ENCODE measurements around the gene KCNQ1.

Gene KCNQ1

GRCh38 chr11:2660357-2660939 is 215.6 kb downstream of the KCNQ1 start:
- no peak for DNase-seq

DNA sequence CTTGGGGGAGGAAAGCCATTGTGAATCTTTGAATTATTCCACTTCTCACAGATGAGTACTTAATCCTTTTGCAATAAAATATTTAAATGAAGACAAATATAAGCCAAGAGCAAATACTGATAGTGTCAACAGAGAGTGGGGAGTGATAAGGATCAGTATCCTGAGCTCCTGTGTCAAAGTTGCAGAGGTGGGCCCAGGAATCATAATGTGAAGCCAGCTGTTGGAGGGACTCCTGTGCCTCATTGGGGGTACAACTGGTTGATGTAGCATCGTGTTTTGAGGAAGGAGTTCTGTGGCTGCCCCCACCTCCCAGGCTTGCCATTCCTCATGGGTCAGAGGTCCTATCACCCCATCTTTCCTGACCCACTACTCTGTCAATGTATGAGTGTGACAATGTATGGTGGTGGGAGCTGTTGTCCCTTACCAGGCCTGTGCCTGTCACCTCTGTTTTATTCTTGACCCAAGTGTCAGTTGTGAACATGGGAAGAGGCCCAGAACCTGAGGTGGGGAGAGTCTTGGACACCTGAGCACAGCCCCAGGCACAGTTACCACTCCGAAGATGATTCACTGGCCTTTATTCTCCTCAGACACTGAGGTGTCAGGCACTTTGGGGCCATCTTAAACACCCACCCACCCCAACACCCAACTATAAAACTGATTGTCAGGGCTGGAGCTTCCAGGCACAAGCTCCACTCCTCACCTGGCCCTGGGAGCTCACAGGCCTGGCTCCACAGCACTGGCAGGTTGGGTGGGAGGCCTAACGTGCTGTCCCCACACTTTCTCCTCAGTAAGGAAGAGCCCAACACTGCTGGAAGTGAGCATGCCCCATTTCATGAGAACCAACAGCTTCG is 216.6 kb downstream of the KCNQ1 start:
- no peak for DNase-seq

GRCh38 chr11:2662024-2662312 is 217.2 kb downstream of the KCNQ1 start:
- DNase-seq: no peak

GRCh38 chr11:2662430-2663299 is 217.9 kb downstream of the KCNQ1 start:
- no peak for DNase-seq

DNA sequence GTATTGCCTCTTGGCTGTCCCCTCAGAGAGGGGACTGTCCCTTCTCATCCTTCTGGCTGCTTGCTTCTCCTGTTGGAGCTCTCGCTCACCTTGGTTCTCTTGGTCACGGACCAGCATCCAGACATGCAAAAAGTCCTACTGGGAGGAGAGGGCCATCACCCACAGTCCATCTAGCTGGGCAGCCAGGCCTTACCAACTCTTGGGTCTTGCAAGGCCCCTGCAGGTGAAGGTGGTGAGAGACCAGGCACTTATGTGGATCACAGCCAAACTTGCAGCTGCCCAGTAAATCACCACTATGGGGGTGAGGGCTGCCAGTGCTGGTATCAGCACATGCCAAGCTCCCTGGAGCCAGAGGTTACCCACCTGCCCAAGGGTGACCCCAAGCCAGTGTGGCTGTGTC is 218.7 kb downstream of the KCNQ1 start:
- no peak for DNase-seq

- DNase-seq: no peak
These were observed 219.1 kb downstream of the KCNQ1 start for GRCh38 chr11:2663915-2664314.

DNA sequence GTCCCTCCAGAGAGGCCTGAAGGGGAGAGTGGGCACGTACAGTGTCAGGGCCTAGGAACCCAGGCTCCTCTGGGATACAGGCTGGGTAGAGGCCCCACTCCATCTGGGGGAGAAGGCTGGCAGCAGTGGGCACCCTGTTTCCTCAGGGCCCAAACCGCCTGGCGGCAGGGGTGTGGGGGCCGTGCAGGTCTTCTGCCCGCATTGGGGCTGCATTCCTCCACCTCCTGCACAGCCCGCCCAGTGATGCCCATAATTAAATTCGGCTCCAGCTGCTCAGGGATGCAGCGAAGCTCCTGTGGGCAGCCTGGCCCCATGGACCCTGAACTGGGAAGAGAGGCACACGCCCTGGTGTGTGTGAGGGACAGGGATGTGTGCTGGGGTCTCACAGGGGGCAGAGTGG is 219.6 kb downstream of the KCNQ1 start:
- no peak for DNase-seq

- no peak for DNase-seq
These were observed 220.2 kb downstream of the KCNQ1 start for GRCh38 chr11:2664791-2665525.

GRCh38 chr11:2665526-2666400 is 221.0 kb downstream of the KCNQ1 start:
- no peak for DNase-seq

DNA sequence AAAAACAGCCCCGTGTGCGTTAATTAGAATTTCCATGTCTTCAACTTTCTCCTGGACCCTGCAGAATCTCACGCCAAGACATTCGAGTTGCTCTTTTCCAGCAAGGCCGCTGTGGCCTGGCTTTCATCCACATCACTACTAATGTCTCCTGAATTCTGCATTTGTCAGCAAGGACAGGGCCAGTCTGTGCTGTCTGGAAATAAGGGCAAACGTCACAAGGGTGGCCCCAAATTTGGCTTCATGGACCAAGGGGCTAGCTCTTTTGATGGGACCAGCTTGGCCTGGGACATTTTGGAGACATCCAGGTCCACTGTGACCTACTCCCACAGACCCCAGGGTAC is 221.6 kb downstream of the KCNQ1 start:
- no peak for DNase-seq

GRCh38 chr11:2666828-2667570 is 222.2 kb downstream of the KCNQ1 start:
- DNase-seq: no peak

GRCh38 chr11:2667940-2668339 is 223.1 kb downstream of the KCNQ1 start:
- no peak for DNase-seq

GRCh38 chr11:2668876-2669275 is 224.1 kb downstream of the KCNQ1 start:
- no peak for DNase-seq

DNA sequence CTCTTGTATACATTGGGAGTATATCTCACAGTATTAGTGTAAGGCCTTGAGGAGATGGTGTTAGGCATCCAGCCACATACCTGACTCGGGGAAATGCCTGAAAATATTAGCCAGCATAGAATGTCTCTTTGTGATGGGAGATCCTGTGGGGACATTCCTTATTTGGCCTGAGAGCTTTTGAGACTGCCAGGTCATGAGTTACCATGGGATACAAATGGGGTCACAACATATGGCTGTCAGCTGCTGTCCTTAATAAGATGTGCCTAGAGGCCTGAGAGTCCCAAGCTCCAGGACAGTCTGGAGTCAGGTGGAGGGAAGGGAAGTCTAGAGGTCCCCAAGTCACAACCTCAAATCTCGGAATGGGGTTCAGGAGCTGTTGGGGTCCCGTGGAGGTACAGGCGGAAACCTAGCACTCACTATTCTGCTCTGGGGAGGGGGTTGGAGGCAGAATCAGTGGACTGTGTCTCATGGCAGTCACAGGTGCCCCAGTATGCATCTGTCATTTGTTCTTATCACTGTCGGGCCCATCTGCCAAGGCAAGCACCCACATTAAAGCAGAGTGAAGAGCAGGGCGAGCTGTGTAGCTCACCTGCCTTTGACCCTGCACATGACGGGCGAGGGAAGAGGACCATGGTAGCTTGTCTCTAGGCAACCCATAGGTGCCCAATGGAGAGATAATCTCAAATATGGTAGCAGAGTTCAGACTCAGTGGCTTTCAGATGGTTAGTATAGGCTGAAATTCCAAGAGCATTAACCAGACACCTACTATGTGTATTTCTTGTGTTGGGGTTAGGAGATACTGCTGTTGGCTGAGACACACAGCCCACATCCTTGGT is 225.0 kb downstream of the KCNQ1 start:
- DNase-seq: no peak

DNA sequence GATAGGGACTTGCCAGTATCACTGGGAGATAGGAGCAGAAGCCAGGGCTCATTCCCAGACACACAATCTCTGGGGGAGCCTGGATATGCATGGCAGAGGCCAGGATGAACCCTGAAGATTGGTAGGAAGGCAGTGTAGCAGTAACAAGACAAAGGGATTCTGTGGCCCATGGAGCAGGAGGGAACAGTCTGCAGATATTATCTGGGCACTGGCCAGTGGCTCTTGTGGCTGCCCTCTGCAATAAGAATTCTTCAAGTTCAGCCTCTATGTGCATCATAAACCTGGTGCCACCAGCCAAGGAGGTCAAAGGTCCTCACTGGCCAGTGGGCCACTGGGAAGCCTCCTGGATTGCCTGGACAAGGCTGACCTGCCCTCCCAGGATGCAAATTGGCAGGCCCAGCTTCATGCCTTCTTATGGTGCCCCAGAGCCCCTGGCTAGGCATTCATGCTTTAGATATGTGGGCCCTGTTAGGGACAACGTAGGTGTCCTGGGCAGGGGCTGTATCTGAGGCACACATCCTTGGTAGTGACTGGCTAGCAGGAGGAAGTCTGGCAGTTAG is 225.8 kb downstream of the KCNQ1 start:
- no peak for DNase-seq

DNA sequence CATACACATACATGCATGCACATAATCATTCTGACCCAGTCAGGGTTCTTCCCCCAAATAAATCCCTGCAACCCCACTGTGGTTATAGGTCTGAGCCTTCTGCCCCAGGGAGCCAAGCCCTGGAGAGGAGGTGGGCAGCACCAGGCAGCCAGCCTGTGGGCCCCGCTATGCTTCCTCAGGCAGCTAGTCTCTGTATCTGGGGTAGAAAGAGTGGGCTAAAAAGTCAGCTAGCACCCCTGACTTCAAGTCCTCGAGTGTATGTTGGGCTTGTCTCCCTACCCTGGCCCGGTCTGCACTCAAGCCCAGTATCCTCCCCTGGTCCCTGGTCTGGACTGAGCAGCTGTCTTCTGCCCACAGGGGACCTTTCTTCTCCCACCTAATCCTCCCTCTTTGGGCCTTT is 226.9 kb downstream of the KCNQ1 start:
- DNase-seq: no peak

- DNase-seq: no peak
These were observed 227.9 kb downstream of the KCNQ1 start for GRCh38 chr11:2672553-2673249.

DNA sequence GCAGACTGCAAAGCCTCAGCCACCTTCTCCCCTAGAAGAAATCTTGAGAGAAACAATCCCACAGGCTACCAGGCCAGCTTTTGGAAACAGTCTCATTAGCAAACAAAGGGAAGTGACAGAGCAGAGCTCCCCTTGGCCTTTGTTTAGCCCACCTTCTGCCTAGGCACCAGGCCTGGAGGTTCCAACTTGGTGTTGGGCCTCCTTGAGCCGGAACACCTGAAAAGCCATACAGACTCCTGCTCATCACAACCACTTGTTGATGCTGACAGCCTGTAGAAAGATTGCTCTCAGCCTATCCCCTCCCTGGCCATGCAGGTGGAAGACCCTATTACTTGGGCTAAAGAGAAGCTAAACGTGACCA is 228.4 kb downstream of the KCNQ1 start:
- DNase-seq: no peak

DNA sequence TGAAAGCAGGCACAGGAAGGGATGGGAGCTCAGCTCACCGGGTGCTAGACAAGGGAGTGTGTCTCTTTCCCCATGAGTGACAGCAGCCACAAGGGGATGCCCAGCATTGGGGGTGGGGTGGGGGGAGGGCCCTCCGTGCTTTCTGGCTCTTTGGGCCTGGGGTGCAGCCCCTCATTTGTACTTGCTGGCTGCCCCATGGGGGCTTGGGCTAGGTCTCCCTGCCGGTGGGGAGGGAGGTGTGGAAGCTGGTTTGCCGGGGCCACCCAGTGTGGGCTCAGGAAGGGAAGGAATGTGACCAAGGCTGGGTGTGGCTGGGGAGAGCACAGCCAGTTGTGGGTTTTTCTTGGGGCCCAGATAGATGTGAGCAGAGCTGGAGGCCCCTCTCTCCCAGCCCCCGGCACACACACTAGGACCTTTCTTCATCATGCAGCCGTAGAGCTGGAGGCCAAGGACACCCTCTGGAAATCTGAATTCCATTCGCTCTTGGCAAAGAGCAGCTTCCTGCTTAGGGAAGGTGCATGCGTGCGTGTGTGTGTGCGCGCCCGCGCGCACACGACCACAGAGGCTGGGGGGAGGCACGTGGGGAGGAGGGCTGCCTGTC is 229.2 kb downstream of the KCNQ1 start:
- DNase-seq: no peak

Data from NCI-H2171 (cell line).